Measurements from ENCODE around the gene SUPT3H. TPM values are rescaled to one million over a fixed set of nuclear protein-coding genes. Genes with fewer than 3 reads are reported as not detected.
A peak's percentile ranks its signal among the peaks of the same experiment; 100 is the strongest.

The SUPT3H gene
- polyA plus RNA-seq, 1 donor = 12.0 TPM

- Histone ChIP-seq H3K9me3 (ENCODE audit: control insufficient read depth, low read depth, low read length) (no peaks in the 10 kb centered on the region), H3K27ac (ENCODE audit: low read length) (no peak overlapping the region), H3K4me1 (ENCODE audit: control insufficient read depth, insufficient read depth, low read length) (peaks cover 5% of the 10 kb centered on the region), H3K27me3 (ENCODE audit: control insufficient read depth, insufficient read depth, low read length) (no peaks in the 10 kb centered on the region), H3K36me3 (ENCODE audit: control insufficient read depth, insufficient read depth, low read length) (no peaks in the 10 kb centered on the region), H3K4me3 (ENCODE audit: low read length) (no peak overlapping the region)
- no CpG with 5 or more reads among the region's 7 CpGs for whole genome bisulfite sequencing (ENCODE audit: insufficient coverage, low lambda C conversion rate)
- peak in 1 of 2 donors; percentile 5 for DNase-seq
These were observed 572.4 kb downstream of the SUPT3H start for GRCh38 chr6:44805238-44805846.

GRCh38 chr6:44804546-44805159 lies 573.1 kb downstream of the SUPT3H start:
- H3K27me3 ChIP-seq (ENCODE audit: control insufficient read depth, insufficient read depth, low read length) = no peaks in the 10 kb centered on the region
- peaks cover 8% of the 10 kb centered on the region for H3K4me1 ChIP-seq (ENCODE audit: control insufficient read depth, insufficient read depth, low read length)
- no CpG with 5 or more reads among the region's 4 CpGs for WGBS (ENCODE audit: insufficient coverage, low lambda C conversion rate)
- no peaks in the 10 kb centered on the region for H3K36me3 ChIP-seq (ENCODE audit: control insufficient read depth, insufficient read depth, low read length)
- no peak overlapping the region for H3K4me3 ChIP-seq (ENCODE audit: low read length)
- DNase-seq = peak in 1 of 2 donors; percentile 30
- no peaks in the 10 kb centered on the region for H3K9me3 ChIP-seq (ENCODE audit: control insufficient read depth, low read depth, low read length)
- no peak overlapping the region for H3K27ac ChIP-seq (ENCODE audit: low read length)

- no peak for DNase-seq
- no peak overlapping the region for H3K27ac ChIP-seq (ENCODE audit: low read length)
- no CpG with 5 or more reads among the region's 5 CpGs for WGBS (ENCODE audit: insufficient coverage, low lambda C conversion rate)
- no peaks in the 10 kb centered on the region for H3K27me3 ChIP-seq (ENCODE audit: control insufficient read depth, insufficient read depth, low read length)
- no peaks in the 10 kb centered on the region for H3K36me3 ChIP-seq (ENCODE audit: control insufficient read depth, insufficient read depth, low read length)
- H3K4me1 ChIP-seq (ENCODE audit: control insufficient read depth, insufficient read depth, low read length) = peaks cover 8% of the 10 kb centered on the region
- H3K4me3 ChIP-seq (ENCODE audit: low read length) = no peak overlapping the region
- no peaks in the 10 kb centered on the region for H3K9me3 ChIP-seq (ENCODE audit: control insufficient read depth, low read depth, low read length)
These were observed 573.7 kb downstream of the SUPT3H start for GRCh38 chr6:44804016-44804415.

DNA sequence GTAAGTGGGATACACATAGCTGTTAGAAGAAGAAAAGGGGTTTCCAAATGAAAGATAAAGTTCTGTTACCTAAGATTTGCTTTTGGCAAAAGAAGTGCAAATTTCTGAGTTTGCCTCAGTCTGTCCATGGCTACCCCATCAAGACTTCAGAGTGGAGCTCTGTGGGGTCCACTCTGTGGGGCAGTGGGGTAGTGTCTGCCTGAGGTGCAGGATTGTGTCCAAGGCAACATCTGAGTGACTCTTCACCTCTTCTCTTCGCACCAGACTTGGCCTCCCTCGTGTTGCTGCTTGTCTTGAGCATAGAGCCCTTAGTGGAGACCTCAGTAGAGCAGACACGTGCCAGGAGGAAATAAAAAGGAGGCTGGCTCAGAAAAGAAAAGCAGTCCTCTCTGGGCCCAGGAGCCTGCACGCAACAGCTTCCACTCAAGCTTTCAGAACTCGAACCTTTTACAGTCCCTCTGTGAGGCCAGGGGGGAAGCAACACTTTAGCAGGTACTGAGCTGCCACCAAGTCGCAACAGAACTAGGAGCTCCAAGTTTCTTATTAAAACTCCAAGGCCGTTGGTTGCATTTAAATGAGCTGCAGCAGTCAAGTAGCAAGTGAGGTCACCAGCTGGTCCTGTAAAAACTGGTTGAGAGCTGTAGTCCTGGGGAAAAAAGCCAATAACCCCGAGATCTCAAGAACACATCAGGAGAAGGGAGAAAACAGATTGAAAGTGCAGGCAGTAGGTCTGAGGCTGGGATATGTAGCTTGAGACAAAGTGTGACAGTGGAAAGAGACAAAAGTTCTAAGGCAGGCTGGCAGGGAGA lies 576.7 kb downstream of the SUPT3H start:
- Histone ChIP-seq H3K27me3 (ENCODE audit: control insufficient read depth, insufficient read depth, low read length) (no peaks in the 10 kb centered on the region), H3K27ac (ENCODE audit: low read length) (no peak overlapping the region), H3K9me3 (ENCODE audit: control insufficient read depth, low read depth, low read length) (no peaks in the 10 kb centered on the region), H3K4me1 (ENCODE audit: control insufficient read depth, insufficient read depth, low read length) (peaks cover 3% of the 10 kb centered on the region), H3K4me3 (ENCODE audit: low read length) (no peak overlapping the region), H3K36me3 (ENCODE audit: control insufficient read depth, insufficient read depth, low read length) (no peaks in the 10 kb centered on the region)
- no peak for DNase-seq
- WGBS (ENCODE audit: insufficient coverage, low lambda C conversion rate) = 90% methylated on average over 1 of the region's 8 CpGs

DNA sequence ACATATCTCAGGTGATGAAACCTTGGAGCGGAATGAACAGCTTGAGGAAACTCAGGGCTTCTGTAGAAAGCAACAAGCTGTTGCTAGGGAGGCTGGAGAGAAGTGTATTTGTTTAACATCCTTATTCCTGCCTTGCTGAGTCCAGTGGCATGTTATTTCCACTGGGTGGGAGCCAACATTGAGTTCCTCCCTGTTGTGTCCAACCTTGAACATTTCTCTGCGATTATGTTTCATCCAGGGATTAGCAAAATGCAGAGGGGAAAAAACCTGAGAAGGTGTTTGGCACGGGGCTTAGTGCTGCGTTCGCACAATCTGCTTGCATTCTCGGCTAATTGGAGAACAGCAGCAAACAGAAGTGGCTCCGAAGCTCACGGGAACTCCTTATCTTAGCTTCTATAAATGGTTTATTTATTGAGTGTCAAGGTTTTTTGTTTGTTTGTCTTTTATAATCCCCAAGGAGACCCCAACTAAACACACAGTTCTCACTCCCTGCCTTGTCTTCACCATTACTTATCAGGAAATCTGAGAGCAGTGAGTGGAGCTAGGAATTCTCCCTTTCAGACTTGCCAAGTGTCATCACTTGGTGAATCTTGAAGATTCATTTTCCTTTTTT lies 577.5 kb downstream of the SUPT3H start:
- Histone ChIP-seq H3K9me3 (ENCODE audit: control insufficient read depth, low read depth, low read length) (no peaks in the 10 kb centered on the region), H3K36me3 (ENCODE audit: control insufficient read depth, insufficient read depth, low read length) (no peaks in the 10 kb centered on the region), H3K27ac (ENCODE audit: low read length) (peak overlapping the region; percentile 37), H3K27me3 (ENCODE audit: control insufficient read depth, insufficient read depth, low read length) (no peaks in the 10 kb centered on the region), H3K4me1 (ENCODE audit: control insufficient read depth, insufficient read depth, low read length) (peaks cover 3% of the 10 kb centered on the region), H3K4me3 (ENCODE audit: low read length) (no peak overlapping the region)
- DNase-seq = peak; percentile 53 to 84
- no CpG with 5 or more reads among the region's 8 CpGs for WGBS (ENCODE audit: insufficient coverage, low lambda C conversion rate)

DNA sequence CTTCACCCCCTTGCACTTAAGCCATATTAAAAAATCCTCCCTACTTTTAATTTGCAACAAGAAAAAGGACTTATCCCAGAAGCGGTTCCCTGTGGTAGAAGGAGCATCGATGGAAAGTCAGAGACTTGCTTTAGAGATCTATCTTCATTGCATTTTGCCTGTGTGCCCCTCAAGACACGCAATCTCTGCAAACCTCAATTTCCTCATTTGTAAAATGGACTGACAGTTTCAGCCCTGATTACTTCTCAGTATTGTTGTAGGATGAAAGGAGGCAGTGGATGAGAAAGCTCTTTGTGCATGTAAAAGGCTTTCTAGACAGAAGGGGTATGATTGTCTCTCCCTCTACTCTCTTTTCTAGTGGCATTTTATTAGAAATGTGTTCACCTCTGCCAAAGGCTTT lies 580.0 kb downstream of the SUPT3H start:
- no CpG with 5 or more reads among the region's 3 CpGs for WGBS (ENCODE audit: insufficient coverage, low lambda C conversion rate)
- Histone ChIP-seq H3K36me3 (ENCODE audit: control insufficient read depth, insufficient read depth, low read length) (no peaks in the 10 kb centered on the region), H3K9me3 (ENCODE audit: control insufficient read depth, low read depth, low read length) (no peaks in the 10 kb centered on the region), H3K4me1 (ENCODE audit: control insufficient read depth, insufficient read depth, low read length) (peaks cover 3% of the 10 kb centered on the region), H3K4me3 (ENCODE audit: low read length) (no peak overlapping the region), H3K27ac (ENCODE audit: low read length) (no peak overlapping the region), H3K27me3 (ENCODE audit: control insufficient read depth, insufficient read depth, low read length) (no peaks in the 10 kb centered on the region)
- no peak for DNase-seq

DNA sequence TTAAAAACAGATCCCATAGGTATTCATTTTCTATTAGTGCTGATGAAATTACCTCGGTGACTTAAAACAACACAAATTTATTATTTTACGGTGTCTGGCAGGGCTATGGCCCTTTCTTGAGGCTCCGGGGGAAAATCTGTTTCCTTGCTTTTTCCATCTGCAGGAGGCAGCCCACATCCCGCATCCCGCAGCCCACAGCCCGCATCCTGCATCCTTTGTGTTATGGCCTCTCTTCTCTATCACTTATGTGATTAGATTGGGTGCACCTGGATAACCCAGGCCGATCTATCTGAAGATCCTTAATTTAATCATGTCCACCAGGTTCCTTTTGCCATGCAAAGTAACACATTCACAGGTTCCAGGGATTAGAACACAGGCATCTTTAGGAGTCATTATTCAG lies 582.4 kb downstream of the SUPT3H start:
- peaks cover 3% of the 10 kb centered on the region for H3K4me1 ChIP-seq (ENCODE audit: control insufficient read depth, insufficient read depth, low read length)
- H3K4me3 ChIP-seq (ENCODE audit: low read length) = no peak overlapping the region
- H3K27ac ChIP-seq (ENCODE audit: low read length) = no peak overlapping the region
- H3K27me3 ChIP-seq (ENCODE audit: control insufficient read depth, insufficient read depth, low read length) = no peaks in the 10 kb centered on the region
- no peaks in the 10 kb centered on the region for H3K9me3 ChIP-seq (ENCODE audit: control insufficient read depth, low read depth, low read length)
- no peak for DNase-seq
- WGBS (ENCODE audit: insufficient coverage, low lambda C conversion rate) = 100% methylated on average over 1 of the region's 7 CpGs
- H3K36me3 ChIP-seq (ENCODE audit: control insufficient read depth, insufficient read depth, low read length) = no peaks in the 10 kb centered on the region

- Histone ChIP-seq H3K9me3 (ENCODE audit: control insufficient read depth, low read depth, low read length) (no peaks in the 10 kb centered on the region), H3K27me3 (ENCODE audit: control insufficient read depth, insufficient read depth, low read length) (no peaks in the 10 kb centered on the region), H3K4me3 (ENCODE audit: low read length) (no peak overlapping the region), H3K36me3 (ENCODE audit: control insufficient read depth, insufficient read depth, low read length) (no peaks in the 10 kb centered on the region), H3K4me1 (ENCODE audit: control insufficient read depth, insufficient read depth, low read length) (no peaks in the 10 kb centered on the region), H3K27ac (ENCODE audit: low read length) (no peak overlapping the region)
- no peak for DNase-seq
- 80% methylated on average over 2 of the region's 7 CpGs for WGBS (ENCODE audit: insufficient coverage, low lambda C conversion rate)
These were observed 587.9 kb downstream of the SUPT3H start for GRCh38 chr6:44789806-44790205.

- H3K36me3 ChIP-seq (ENCODE audit: control insufficient read depth, insufficient read depth, low read length) = no peaks in the 10 kb centered on the region
- no peak overlapping the region for H3K4me3 ChIP-seq (ENCODE audit: low read length)
- no peak overlapping the region for H3K27ac ChIP-seq (ENCODE audit: low read length)
- no peak for DNase-seq
- 83% methylated on average over 2 of the region's 5 CpGs for WGBS (ENCODE audit: insufficient coverage, low lambda C conversion rate)
- no peaks in the 10 kb centered on the region for H3K4me1 ChIP-seq (ENCODE audit: control insufficient read depth, insufficient read depth, low read length)
- H3K27me3 ChIP-seq (ENCODE audit: control insufficient read depth, insufficient read depth, low read length) = no peaks in the 10 kb centered on the region
- peaks cover 3% of the 10 kb centered on the region for H3K9me3 ChIP-seq (ENCODE audit: control insufficient read depth, low read depth, low read length)
These were observed 588.7 kb downstream of the SUPT3H start for GRCh38 chr6:44789061-44789460.

GRCh38 chr6:44788387-44788981 lies 589.2 kb downstream of the SUPT3H start:
- H3K27me3 ChIP-seq (ENCODE audit: control insufficient read depth, insufficient read depth, low read length) = no peaks in the 10 kb centered on the region
- 86% methylated on average over 3 of the region's 10 CpGs for WGBS (ENCODE audit: insufficient coverage, low lambda C conversion rate)
- no peak for DNase-seq
- peaks cover 3% of the 10 kb centered on the region for H3K9me3 ChIP-seq (ENCODE audit: control insufficient read depth, low read depth, low read length)
- no peak overlapping the region for H3K27ac ChIP-seq (ENCODE audit: low read length)
- H3K36me3 ChIP-seq (ENCODE audit: control insufficient read depth, insufficient read depth, low read length) = no peaks in the 10 kb centered on the region
- H3K4me1 ChIP-seq (ENCODE audit: control insufficient read depth, insufficient read depth, low read length) = no peaks in the 10 kb centered on the region
- no peak overlapping the region for H3K4me3 ChIP-seq (ENCODE audit: low read length)

Data from large intestine (tissue), 3 donors.